Omental fat pad (tissue), 4 donors: Measurements from ENCODE around the gene CDK1. TPM values are rescaled to one million over a fixed set of nuclear protein-coding genes. Genes with fewer than 3 reads are reported as not detected.

Experiments used
- ATAC-seq: fragments of 150-250 bp; one replicate; pipeline ENCODE4 v1.9.1; 2016; ENCODE audit warnings: mild to moderate bottlenecking, moderate library complexity; ENCODE audit not compliant: low FRiP score
- DNase-seq: peaks from one replicate; pipeline ENCODE4 v3.0.0-alpha.2; 2019; ENCODE audit warnings: low spot score
- CTCF ChIP-seq, 3 donors: fragments of 450-650 bp; IDR thresholded peaks; one replicate each; pipeline ENCODE4 v1.5.1; 2016 to 2017; ENCODE audit warnings: antibody characterized with exemption in 3 of 3, mild to moderate bottlenecking in 3 of 3, moderate library complexity in 2 of 3
- total RNA-seq, 4 donors: library from RNA; depleted of rRNA; stranded (reverse); fragments of >200 nt; gene quantifications; one replicate each; pipeline ENCODE4 v1.1.0, GENCODE V29; 2016

CDK1 gene
- total RNA-seq, 4 donors from 2014 or later = 1.9 to 9.1 (median 5.0) TPM

- no peak for TF ChIP-seq CTCF (IDR thresholded peaks at IDR 0.05)
- ATAC-seq (no peak), DNase-seq (no peak)
Measured at GRCh38 chr10:60753152-60753551, 25.1 kb upstream of the CDK1 start.

DNA sequence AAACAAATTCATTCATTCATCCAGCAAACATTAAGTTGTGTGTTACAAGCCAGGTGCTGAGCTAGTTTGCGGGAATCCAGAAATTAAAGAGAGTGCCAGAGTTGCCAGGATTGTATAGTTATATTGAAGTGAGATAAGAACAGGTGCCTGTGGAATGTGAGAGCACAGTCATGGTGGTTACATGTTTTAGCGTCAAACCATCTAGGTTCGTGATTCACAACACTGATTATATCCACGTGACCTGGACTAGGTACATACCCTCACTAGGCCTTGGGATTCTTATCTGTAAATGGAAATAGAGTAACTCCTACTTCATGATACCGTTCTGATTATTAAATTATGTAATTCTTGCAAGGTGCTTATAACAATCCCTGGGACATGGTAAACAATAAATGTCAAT lies 24.5 kb upstream of the CDK1 start:
- TF ChIP-seq CTCF (IDR thresholded peaks at IDR 0.05) = no peak
- no peak for ATAC-seq
- DNase-seq = no peak

GRCh38 chr10:60757420-60757895 lies 20.8 kb upstream of the CDK1 start:
- ATAC-seq = peak; percentile 48
- no peak for DNase-seq
- TF ChIP-seq CTCF (IDR thresholded peaks at IDR 0.05) = no peak

- no peak for DNase-seq
- no peak for TF ChIP-seq CTCF (IDR thresholded peaks at IDR 0.05)
- no peak for ATAC-seq
Measured at GRCh38 chr10:60759181-60759580, 19.1 kb upstream of the CDK1 start.

- TF ChIP-seq CTCF (IDR thresholded peaks at IDR 0.05) = no peak
- ATAC-seq = no peak
- DNase-seq = no peak
Measured at GRCh38 chr10:60760711-60761210, 17.5 kb upstream of the CDK1 start.

- DNase-seq = no peak
- no peak for ATAC-seq
- no peak for TF ChIP-seq CTCF (IDR thresholded peaks at IDR 0.05)
Measured at GRCh38 chr10:60762554-60762953, 15.7 kb upstream of the CDK1 start.

DNA sequence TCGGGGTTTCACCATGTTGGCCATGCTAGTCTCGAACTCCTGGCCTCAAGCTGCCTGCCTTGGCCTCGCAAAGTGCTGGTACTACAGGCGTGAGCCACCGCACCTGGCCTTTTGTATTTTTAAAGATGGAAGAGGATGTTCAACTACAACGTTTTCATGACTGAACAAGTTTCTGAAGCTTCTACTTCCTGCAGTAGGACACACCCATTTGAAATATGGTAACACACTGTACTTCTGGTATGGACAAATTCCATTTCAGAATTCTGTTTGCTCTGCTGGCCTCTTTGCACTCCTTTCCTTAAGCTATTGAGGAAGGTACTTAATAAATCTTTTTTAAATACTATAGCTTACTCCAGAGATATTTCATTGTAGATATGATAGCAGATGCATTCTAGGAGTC lies 10.9 kb upstream of the CDK1 start:
- ATAC-seq (no peak), DNase-seq (no peak)
- TF ChIP-seq CTCF (IDR thresholded peaks at IDR 0.05) = no peak
